GM23338 (cell line): ENCODE data around the gene SP100. TPM values are rescaled to one million over a fixed set of nuclear protein-coding genes. Genes with fewer than 3 reads are reported as not detected.

Experiments
- ATAC-seq: fragments of 200-7000 bp; cut with Tn5 transposase; 3 replicates; pipeline ENCODE4 v1.9.1; 2020
- DNase-seq: peaks from one replicate; pipeline ENCODE4 v3.0.0-alpha.2; 2015; ENCODE audit warnings: low spot score
- H2AFZ ChIP-seq: fragments of 200-600 bp; sonication (generic); 2 replicates; pipeline ENCODE4 v1.8.0; 2016; ENCODE audit warnings: antibody characterized with exemption, mild to moderate bottlenecking, moderate library complexity
- H3F3A ChIP-seq: fragments of 200-600 bp; sonication (generic); replicated peaks from 2 replicates; pipeline ENCODE4 v1.8.0; 2017; ENCODE audit warnings: antibody characterized with exemption, mixed run types, low read depth
- H3K27ac ChIP-seq: fragments of 200-600 bp; sonication (generic); 2 replicates; pipeline ENCODE4 v1.6.1; 2016; ENCODE audit warnings: low read depth
- H3K27me3 ChIP-seq: fragments of 200-600 bp; sonication (generic); 2 replicates; pipeline ENCODE4 v1.8.0; 2016; ENCODE audit warnings: mild to moderate bottlenecking, mixed run types, moderate library complexity; ENCODE audit not compliant: insufficient read depth
- H3K36me3 ChIP-seq: fragments of 200-600 bp; sonication (generic); 2 replicates; pipeline ENCODE4 v1.8.0; 2016; ENCODE audit warnings: mild to moderate bottlenecking; ENCODE audit not compliant: insufficient read depth
- H3K4me1 ChIP-seq: fragments of 200-600 bp; sonication (generic); 2 replicates; pipeline ENCODE4 v1.8.0; 2016; ENCODE audit warnings: mild to moderate bottlenecking, moderate library complexity; ENCODE audit not compliant: insufficient read depth
- H3K4me2 ChIP-seq: fragments of 200-600 bp; sonication (generic); 2 replicates; pipeline ENCODE4 v1.7.1; 2017; ENCODE audit warnings: mixed run types
- H3K4me3 ChIP-seq: fragments of 200-600 bp; sonication (generic); 2 replicates; pipeline ENCODE4 v1.6.1; 2016; ENCODE audit warnings: mixed run types
- H3K79me2 ChIP-seq: fragments of 200-600 bp; sonication (generic); replicated peaks from 2 replicates; pipeline ENCODE4 v1.8.0; 2017; ENCODE audit warnings: mild to moderate bottlenecking; ENCODE audit not compliant: insufficient read depth
- H3K9me2 ChIP-seq: fragments of 200-600 bp; sonication (generic); 2 replicates; pipeline ENCODE4 v1.8.0; 2017; ENCODE audit not compliant: insufficient read depth
- H4K20me1 ChIP-seq: fragments of 200-600 bp; sonication (generic); replicated peaks from 2 replicates; pipeline ENCODE4 v1.8.0; 2017; ENCODE audit warnings: mild to moderate bottlenecking; ENCODE audit not compliant: insufficient read depth
- H3K27ac Mint-ChIP-seq: 2 replicates; pipeline ENCODE4 v1.8.0; 2020; ENCODE audit warnings: inconsistent platforms, mild to moderate bottlenecking, moderate library complexity, mixed read lengths
- H3K27me3 Mint-ChIP-seq: 3 replicates; pipeline ENCODE4 v1.8.0; 2022; ENCODE audit warnings: low read depth, mild to moderate bottlenecking, moderate library complexity, mixed read lengths, inconsistent platforms; ENCODE audit not compliant: insufficient read depth, poor library complexity
- H3K36me3 Mint-ChIP-seq: 3 replicates; pipeline ENCODE4 v1.8.0; 2021; ENCODE audit warnings: low read depth, mild to moderate bottlenecking, inconsistent platforms, moderate library complexity, mixed read lengths
- H3K4me1 Mint-ChIP-seq: 3 replicates; pipeline ENCODE4 v1.8.0; 2020; ENCODE audit warnings: mild to moderate bottlenecking, inconsistent platforms, mixed read lengths
- H3K4me3 Mint-ChIP-seq: 3 replicates; pipeline ENCODE4 v1.8.0; 2021; ENCODE audit warnings: moderate library complexity, mild to moderate bottlenecking, inconsistent platforms, mixed read lengths
- H3K9me3 Mint-ChIP-seq: 3 replicates; pipeline ENCODE4 v1.8.0; 2020; ENCODE audit warnings: moderate library complexity, mild to moderate bottlenecking, inconsistent platforms, mixed read lengths
- CREB1 ChIP-seq: fragments of 250-450 bp; sonication (Bioruptor Pico); IDR thresholded peaks from 2 replicates; pipeline ENCODE4 v1.5.0; 2020; ENCODE audit warnings: low read depth, mild to moderate bottlenecking, moderate library complexity
- CTCF ChIP-seq, 2 experiments: fragments of 200-600 bp in 1 of 2; sonication (generic) in 1 of 2; conservative IDR thresholded peaks; 2 replicates each; pipeline versions ENCODE4 v1.5.1 to v1.6.1; 2016 to 2017; ENCODE audit warnings: antibody characterized with exemption in 2 of 2, low read depth in 2 of 2, mild to moderate bottlenecking in 2 of 2, moderate library complexity in 1 of 2
- REST ChIP-seq: IDR thresholded peaks from one replicate; pipeline ENCODE4 v1.6.1; 2018; ENCODE audit warnings: antibody characterized with exemption; ENCODE audit not compliant: unreplicated experiment
- ZNF462 ChIP-seq: fragments of 250-450 bp; sonication (Bioruptor Pico); IDR thresholded peaks from 2 replicates; pipeline ENCODE4 v1.5.0; 2020; ENCODE audit warnings: mild to moderate bottlenecking, moderate library complexity
- polyA plus RNA-seq: library from polyadenylated mRNA; unstranded; fragments of >200 nt; fragmentation: Nextera tagmentation; extraction: Ambion mirVana; gene quantifications from 2 replicates; pipeline ENCODE4 v1.2.1, GENCODE V29; 2016
- total RNA-seq: library from RNA; depleted of rRNA; stranded (reverse); fragments of >200 nt; shearing (Covaris generic); gene quantifications from 2 replicates; pipeline ENCODE4 v1.2.3, GENCODE V29; 2014

SP100 gene
- total and polyA plus RNA-seq, 2 experiments from 2014 or later, result 0.44 to 0.73 TPM

GRCh38 chr2:230492107-230492506 is 76.1 kb downstream of the SP100 start (continued):
- no peak for TF ChIP-seq ZNF462

GRCh38 chr2:230494980-230495379 is 79.0 kb downstream of the SP100 start:
- H3K4me3 Mint-ChIP-seq, result no peak overlapping the region
- H3K27me3 Mint-ChIP-seq, result no peaks in the 10 kb centered on the region

More at GRCh38 chr2:230494980-230495379, 79.0 kb downstream of the SP100 start:
- DNase-seq, result no peak
- Histone ChIP-seq H2AFZ (no peak overlapping the region), H3K4me3 (no peak overlapping the region), H3K27ac (no peak overlapping the region), H3K4me1 (no peaks in the 10 kb centered on the region), H4K20me1 (no peaks in the 10 kb centered on the region), H3F3A (no peaks in the 10 kb centered on the region), H3K36me3 (no peaks in the 10 kb centered on the region), H3K4me2 (no peak overlapping the region), H3K9me2 (peaks cover 5% of the 10 kb centered on the region), H3K79me2 (no peaks in the 10 kb centered on the region), H3K27me3 (no peaks in the 10 kb centered on the region)
- no peak for TF ChIP-seq CTCF (conservative IDR thresholded peaks at IDR 0.05; ENCODE audit: low read depth in 2 of 2)
- no peak for TF ChIP-seq CREB1 (CRISPR knock-in tag)
- no peak for TF ChIP-seq REST
- ATAC-seq, result no peak
- H3K4me1 Mint-ChIP-seq, result no peaks in the 10 kb centered on the region
- no peak overlapping the region for H3K27ac Mint-ChIP-seq
- peaks cover 13% of the 10 kb centered on the region; the same call in 2 of the 3 replicates for H3K9me3 Mint-ChIP-seq
- H3K36me3 Mint-ChIP-seq, result no peaks in the 10 kb centered on the region
